HG02943 (cell line): ENCODE measurements around the gene SOBP.

ENCODE experiments used
- ATAC-seq: cut with Tn5 transposase; IDR thresholded peaks from one replicate; pipeline ENCODE4 v1.9.1; 2021; ENCODE audit warnings: mild to moderate bottlenecking, low read depth, moderate library complexity; ENCODE audit not compliant: unreplicated experiment

Gene SOBP

DNA sequence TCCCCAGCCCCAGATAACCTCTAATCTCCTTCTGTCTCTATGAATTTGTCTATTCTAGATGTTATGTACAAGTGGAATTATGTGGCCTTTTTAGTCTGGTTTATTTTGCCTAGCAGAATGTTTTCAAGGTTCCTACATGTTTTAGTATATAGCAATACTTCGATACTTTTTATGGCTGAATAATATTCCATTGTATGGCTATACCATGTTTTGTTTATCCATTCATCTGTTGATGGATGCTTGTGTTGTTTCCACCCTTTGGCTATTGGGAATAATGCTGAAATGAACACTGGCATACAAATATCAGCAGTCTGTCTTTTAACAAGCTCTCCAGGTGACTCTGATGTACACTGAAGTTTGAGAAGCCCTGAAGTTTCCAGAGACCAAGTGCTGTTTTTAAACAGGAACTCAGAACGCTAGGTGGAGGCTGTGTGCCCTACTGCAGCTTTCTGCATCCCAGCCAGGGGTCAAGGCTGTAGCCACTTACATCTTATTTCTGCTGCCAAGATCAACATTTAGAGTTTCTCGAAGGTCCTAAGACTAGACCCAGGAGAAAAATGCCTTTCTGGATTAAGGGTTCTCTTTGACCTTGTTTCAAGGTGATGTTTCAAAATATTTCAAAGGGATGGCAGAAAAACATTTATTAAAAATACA is 123.0 kb downstream of the SOBP start:
- no peak for ATAC-seq

DNA sequence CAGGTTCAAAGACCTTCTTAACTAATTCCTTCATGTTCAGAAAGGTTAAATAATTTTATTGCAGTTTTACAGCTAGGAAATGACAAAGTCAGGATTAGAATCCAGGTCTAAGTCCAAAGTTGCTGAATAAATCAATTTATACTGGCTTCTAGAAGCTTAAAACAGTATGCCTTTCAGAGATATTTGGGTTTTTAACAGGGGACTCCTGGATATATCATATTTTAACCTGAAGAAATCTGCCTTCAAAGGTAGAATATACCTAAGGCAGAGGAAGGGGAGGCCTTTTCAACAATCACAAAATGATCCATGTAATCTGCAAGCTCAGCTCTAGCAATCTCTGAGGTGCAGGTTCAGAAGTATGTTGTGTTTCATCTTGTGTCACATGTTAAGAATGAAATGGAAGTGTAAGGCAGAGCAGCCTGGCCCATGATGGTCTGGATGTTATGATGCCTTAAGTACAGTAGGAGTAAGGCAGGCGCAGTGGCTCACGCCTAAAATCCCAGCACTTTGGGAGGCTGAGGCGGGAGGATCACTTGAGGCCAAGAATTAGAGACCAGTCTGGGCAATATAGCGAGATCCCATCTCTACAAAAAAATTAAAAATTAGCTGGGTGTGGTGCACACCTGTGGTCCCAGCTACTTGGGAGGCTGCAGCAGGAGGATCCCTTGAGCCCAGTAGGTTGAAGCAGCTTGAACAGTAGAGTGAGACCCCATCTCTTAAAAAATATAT is 123.9 kb downstream of the SOBP start:
- no peak for ATAC-seq

DNA sequence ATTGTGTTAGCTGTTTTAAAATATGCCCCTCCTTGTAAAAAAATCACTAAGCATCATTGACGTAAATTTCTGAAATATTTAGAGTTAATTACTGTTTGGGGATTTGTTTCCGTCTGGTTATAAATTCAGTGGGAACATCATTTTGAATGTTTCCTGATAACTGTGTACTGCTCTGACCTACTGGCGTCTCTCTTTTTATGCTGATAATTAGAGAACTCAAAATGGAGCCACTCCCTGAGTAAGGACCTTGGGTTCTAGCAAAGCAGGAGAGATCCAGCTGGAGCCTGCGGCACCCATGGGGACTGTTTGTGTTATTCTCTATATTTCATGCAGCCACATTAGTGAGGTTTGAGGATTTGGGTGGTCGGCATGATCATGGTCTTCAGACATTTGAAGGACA is 124.9 kb downstream of the SOBP start:
- ATAC-seq = no peak

DNA sequence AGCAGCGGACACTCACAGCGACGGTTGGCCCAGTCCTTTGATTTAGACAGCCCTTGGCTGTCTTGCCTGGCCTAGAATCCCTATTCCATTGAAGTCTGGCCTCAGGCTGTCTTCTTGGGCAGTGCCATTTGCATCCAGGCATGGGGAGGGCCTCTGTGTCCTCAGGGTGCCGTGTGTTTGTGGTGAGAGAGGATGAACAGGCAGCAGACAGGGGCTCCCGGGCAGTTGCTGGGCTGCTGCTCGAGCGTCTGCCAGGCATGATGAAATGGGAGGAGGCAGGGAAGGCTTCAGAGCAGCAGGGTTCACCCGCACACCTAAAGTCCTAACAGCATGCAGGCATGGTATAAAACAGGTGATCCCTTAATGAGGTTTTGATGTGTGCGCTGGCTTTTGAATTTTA is 126.9 kb downstream of the SOBP start:
- no peak for ATAC-seq

DNA sequence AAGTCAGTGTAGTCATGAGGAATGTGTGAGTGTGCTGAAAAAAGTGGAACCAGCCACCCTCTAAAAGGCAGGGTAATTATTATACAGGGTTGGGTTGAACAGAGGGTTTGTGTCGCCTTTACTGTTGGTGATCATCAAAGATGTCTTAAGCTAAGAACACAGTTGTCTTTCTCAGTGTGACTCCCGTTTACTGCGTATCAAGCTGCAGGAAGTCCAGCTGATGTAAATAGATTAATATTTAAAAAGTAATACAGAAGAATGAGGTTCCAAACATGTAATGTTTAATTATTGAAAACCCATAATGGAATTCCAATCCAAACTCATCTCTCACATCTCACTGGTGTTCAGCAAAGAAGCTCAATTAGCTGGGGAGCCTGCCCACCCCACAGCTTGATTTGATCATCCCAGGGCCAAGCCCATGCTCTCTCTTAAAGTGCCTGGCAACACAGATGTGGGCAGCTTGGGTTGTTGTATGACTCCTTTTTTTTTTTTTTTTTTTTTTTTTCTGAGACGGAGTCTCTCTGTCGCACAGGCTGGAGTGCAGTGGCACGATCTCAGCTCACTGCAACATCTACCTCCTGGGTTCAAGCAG is 127.5 kb downstream of the SOBP start:
- ATAC-seq = no peak

DNA sequence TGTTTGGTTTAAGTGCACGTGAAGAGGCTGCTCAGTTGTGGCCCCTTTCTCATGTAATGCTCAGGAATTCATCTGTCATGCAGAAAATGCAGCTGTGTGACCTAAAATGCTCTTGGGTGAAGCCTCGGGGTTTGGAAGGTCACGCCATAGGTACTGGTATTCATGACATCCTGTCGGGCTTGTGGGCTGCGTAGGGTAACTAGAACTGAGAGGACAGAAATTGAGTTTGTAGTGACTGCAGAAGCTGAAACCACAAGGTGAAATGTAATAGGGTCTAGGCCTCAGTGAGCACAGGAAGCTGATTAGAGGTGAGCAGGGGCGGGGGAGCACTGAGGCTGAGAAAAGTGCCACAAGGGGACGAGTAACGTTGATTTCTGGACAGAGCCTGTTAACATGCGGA is 128.8 kb downstream of the SOBP start:
- peak; percentile 90 for ATAC-seq

DNA sequence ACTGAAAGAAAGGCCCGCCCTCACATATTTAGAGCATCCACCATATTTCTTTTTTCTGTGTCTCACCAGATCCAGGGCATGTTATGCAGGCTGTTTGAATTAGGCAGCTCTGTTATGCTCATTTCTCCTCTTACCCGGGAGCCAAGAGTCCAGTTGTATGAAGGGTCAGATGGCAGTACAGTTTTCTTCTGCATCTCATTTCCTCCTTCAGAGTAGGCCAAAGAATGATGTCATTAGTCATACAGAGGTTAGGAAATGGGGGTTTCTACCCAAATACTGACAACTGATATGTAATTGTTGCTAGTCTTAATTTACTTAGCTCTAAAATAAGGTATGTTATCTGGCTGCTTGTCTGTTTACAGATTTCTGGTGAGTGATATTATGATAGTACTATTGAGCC is 130.8 kb downstream of the SOBP start:
- no peak for ATAC-seq

DNA sequence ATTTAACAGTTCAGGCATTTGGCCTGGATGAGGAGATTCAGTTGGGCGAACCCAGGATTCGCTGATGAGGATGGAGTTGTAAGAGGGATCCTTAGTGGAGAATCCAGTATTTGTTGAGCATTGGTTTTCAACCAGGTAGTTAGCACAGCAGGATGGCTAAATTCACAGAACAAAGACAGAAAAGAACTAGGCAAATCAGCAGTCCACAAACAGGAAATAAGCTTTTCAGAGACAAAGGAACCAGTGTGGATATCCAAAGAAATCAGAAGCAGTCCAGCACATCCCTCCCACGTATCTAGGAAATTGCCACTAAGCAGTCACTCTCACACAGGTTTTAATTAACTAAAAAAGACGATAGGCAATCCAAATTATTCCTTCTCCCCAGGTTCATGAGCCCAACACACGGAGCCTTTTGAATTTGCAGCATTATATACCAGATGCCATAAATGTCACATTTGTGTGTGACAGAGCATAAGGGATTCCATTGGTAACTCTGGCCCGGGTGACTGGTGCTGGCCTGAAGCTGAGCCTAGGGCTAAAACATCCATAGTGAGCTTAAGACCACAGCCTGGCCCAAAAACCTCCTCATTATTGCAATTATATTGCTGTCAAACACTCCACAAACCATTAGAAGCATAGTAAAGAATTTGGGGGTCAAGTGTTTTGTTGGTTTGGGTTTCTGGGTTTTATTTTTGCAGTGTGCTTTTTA is 131.5 kb downstream of the SOBP start:
- no peak for ATAC-seq

DNA sequence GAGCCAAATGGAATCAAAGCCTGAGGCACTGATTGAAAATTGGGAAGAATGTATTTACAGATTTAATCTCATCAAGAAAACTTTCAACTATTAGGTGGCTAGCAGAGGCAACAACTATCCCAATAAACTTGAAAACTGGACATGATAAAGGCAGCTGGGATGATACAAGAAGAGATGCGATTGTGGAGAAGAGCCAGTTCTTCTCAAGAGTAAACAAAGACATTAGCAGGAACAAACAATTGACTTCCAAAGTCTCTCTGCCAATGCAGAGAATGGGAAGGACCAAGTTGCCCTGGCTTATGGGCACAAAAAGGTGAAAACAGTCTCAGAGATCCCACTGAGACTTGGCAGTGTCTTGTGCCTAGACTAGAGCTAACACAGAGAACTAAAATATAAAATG is 132.4 kb downstream of the SOBP start:
- no peak for ATAC-seq

DNA sequence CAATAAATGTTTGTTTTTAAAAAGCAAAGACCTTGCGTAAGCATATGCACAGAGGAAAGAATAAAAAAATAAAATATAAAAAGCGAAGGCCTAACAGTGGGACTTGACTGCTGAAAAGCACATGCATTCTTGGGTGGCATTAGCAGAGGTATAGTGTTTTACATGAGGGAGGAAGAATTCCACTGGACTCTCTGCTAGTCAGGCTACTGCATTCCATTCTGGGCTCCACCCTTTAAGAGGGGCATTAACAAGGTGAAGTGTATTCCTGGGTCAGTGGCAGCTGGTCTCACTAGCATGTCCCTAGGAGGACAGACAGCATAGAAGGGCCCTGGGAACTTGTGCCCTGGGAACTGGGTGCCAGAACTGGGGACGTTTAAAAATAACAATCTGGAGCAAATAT is 134.1 kb downstream of the SOBP start:
- ATAC-seq = no peak

DNA sequence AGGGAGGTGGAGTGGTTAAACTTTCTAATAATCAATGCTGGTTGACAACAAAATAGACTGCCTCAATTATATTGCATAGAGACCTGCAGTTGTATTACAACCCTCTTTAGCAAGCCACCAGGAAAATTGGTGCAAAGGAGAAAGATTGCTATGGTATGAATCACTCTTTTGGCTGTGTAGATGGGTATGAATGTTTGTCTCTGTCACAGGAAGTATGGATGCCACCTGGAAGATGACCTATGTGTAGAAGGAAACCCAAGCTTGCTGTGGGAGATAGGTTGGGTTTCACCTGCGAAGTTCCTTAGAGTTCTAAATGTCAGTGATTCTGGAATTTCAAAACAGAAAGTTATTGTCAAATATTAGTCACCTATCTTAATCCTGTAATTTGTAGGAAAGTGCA is 134.6 kb downstream of the SOBP start:
- no peak for ATAC-seq

DNA sequence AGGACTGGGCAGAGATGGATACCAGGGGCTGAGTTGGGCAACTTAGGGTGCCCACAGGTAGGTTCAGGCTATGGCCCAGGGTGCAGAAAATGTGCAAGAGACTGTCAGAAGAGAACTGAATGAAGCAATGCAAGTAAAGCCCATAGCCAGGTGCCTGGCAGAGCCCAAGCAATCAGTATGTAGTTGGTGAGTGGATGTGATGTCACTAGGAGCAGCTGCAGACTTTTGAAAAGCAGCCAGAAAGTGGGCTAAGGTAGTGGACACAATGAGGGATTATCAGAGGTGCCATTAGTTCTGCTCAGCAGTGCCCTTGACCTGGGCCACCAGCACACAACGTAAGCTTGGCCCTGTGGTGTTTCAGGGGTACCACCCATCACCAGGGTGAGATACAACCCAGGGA is 135.3 kb downstream of the SOBP start:
- ATAC-seq = no peak

DNA sequence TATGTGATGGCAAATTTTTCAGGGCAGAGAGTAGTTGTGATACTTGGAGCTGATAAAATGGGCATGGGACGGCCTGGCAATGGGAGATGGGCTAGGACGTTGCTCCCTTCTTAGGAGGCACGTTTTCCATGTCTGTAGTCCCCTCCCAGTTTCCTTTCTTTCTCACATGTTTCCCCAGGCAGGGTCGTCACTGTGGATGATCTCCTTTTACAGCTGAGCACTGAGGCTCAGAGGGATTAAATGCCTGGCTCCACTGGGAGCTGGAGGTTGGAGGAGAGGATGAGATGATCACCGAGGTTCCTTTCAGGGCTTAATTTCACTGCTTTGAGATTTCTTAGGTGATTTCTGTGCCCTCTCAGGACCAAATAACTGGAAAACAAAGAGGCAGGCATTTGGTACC is 136.7 kb downstream of the SOBP start:
- no peak for ATAC-seq

DNA sequence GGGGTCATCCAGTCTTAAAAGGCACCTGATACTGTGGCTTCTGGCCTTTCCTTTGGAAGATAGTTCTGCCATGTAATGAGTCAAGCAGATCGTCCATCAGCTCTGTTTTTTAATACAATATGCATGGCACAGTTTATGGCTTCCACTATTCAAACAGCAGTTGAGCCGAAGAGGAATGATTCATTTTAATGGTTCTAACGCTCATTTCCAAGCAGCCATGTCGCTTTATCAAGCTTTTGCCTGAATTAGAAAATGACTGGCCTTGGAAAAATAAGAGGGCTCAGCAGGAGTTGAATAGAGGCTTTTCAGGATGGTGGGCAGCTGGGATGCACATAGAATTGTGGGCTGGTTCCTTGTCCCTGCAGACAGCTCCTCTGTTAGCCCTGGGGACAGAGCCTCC is 138.1 kb downstream of the SOBP start:
- ATAC-seq = no peak

DNA sequence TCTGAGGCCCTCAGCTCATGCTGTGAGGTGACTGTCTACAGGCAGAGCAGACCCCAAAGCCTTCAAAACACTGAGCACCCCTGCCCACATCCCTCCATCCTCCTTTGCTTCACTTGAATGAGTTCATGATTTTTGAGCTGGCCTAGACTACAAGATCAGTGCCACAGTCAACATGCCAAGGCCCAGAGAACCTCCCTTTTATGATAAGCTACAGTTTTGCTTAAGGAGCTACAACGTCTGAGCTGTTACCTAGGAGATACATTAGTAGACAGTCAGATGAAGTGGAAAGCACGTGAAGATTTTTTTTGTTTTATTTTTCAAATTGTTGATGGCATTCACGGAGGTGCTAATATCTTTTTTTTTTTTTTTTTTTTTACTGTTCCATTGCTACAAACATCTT is 139.0 kb downstream of the SOBP start:
- no peak for ATAC-seq

DNA sequence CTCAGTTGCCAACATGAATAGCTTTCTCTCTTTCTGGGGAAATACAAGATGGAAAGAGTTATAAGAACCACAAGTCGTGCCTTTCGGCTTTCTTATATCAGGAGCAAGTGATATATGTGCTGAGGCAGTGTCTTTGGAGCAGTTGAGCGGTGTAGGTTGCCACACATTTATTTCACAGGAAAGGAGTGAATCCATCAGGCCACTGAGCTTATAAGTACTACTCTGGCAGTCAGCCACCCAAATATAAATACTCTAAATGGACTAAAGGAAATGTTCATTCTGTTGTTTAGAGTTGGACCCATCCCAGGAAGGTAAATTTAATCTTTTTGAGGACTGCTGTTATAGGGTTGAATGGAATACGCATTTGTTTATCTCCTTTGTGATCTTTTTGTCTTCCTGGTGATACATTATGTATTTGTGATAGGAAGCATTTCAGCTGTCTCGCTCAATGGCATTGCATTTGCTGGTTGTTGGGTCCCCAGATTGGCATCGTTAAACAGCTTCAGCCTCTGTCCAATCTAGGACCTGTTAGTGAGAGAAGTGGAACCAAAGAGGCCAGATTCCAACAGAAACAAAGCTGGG is 139.7 kb downstream of the SOBP start:
- ATAC-seq = no peak

DNA sequence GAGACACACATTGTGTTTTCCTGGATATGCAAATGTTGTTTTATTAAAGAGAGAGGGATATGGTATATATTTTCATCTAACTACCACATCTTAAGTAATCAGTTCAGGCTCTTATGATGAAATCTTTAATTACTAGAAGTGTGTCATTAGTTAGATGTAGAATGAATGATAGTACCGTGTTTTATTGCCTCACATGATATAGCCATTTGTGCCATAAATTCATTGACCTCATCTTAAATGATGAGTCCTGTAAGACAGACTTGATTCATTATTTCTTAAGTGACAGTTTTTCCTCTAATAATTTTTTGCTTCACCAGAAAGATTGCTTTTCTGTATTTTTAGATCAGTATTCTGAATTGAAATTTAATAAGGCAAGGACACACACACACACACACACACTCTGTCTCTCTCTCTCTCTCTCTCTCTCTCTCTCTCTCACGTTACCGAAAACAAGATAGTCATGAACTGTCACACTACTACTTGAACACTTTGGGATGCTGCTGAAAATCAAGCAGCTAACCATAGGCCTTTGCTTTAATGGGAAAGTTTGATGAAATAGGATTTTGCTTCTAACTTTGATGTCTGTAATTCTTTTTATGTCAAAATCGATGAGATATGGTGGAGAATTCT is 140.5 kb downstream of the SOBP start:
- ATAC-seq = no peak

DNA sequence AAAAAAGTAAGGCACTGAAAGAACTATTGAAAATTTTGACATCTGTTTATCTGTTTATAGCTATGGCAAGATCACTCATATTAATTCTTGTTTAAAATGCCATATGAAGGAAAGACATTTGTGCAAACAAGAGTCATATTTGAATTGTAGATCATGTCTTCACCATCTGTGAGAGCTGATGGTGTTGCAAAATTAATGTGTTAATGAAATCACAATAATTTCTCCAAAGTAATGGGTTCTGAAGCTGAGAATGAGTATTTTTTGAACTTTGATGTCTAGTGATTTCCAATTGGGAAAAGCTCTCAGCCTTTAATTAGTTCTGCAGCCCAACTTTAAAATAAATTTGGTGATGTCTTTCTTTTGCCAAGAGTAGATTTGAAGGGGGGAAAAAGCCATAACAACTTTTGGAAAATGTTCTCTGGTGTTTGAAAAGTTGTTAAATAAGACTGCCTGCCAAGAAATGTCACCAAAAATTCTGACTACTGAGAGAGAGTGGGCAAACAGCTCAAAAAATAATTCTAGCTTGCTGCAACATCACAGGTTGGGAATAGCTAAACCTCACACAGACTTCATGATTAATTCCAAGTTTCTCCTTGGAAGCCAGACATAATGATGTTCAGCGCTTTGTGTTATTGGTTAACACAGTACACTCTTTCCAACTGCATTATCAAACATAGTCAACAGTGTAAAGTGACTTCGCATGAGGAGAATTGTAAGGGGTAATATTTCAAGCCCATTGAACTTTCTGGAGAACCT is 142.6 kb downstream of the SOBP start:
- no peak for ATAC-seq

DNA sequence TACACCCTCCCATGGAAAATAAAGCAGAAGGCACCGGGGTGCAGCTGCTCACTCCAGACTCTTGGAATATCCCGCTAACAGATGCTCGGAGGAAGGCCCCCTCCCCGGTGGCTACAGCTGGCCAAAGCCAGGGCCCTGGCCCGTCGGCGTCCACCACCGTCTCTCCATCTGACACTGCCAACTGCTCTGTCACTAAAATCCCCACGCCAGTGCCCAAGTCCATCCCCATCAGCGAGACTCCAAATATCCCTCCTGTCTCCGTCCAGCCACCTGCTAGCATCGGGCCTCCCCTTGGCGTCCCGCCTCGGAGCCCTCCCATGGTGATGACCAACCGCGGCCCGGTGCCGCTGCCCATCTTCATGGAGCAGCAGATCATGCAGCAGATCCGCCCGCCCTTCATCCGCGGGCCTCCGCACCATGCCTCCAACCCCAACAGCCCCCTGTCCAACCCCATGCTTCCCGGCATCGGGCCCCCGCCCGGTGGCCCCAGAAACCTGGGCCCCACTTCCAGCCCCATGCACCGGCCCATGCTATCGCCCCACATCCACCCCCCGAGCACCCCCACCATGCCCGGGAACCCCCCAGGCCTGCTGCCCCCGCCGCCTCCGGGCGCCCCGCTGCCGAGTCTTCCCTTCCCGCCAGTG is 143.9 kb downstream of the SOBP start:
- ATAC-seq = no peak
